A673 (cell line): ENCODE results near the gene RAB4A. TPM values are rescaled to one million over a fixed set of nuclear protein-coding genes. Genes with fewer than 3 reads are reported as not detected.

ENCODE experiments used
- BruUV-seq: library from RNA; stranded (reverse); fragments of 400-500 nt; replicated peaks from 2 replicates; lab custom pipeline; 2021; lab: Mats Ljungman, UMichigan
- CTCF ChIA-PET: fragments of 300-600 bp; sonication (Branson Sonifier 250); formaldehyde crosslinking; loops from one replicate; lab custom pipeline; 2022; ENCODE audit warnings: antibody characterized with exemption; lab: Charles Lee
- POLR2A ChIA-PET: fragments of 300-600 bp; sonication (Branson Sonifier 250); formaldehyde crosslinking; loops from one replicate; lab custom pipeline; 2022; ENCODE audit warnings: antibody characterized with exemption; ENCODE audit not compliant: low non-redundant PET; lab: Charles Lee
- DNase-seq: peaks from one replicate; pipeline ENCODE4 v3.0.0-alpha.2; 2015; ENCODE audit warnings: low spot score
- H3K27ac ChIP-seq: fragments of 200-600 bp; sonication (generic); 2 replicates; pipeline ENCODE4 v1.5.1; 2016; ENCODE audit warnings: mixed run types, low read depth, mild to moderate bottlenecking, mixed read lengths, antibody characterized with exemption, low read length; ENCODE audit not compliant: poor library complexity, severe bottlenecking
- H3K27me3 ChIP-seq: fragments of 200-600 bp; sonication (generic); replicated peaks from 2 replicates; pipeline ENCODE4 v1.6.1; 2017; ENCODE audit warnings: mixed run types, low read depth, mild to moderate bottlenecking, mixed read lengths, antibody characterized with exemption, low read length; ENCODE audit not compliant: insufficient read depth, poor library complexity
- H3K36me3 ChIP-seq: fragments of 200-600 bp; sonication (generic); 2 replicates; pipeline ENCODE4 v1.6.1; 2016; ENCODE audit warnings: mixed run types, mild to moderate bottlenecking, mixed read lengths, antibody characterized with exemption, low read length; ENCODE audit not compliant: insufficient read depth, poor library complexity, severe bottlenecking
- H3K4me1 ChIP-seq: fragments of 200-600 bp; sonication (generic); 2 replicates; pipeline ENCODE4 v1.6.1; 2017; ENCODE audit warnings: mixed run types, mild to moderate bottlenecking, mixed read lengths, antibody characterized with exemption, low read length; ENCODE audit not compliant: insufficient read depth, poor library complexity, severe bottlenecking
- H3K4me3 ChIP-seq: fragments of 200-600 bp; sonication (generic); 2 replicates; pipeline ENCODE4 v1.5.1; 2016; ENCODE audit warnings: low read depth, mixed run types, mild to moderate bottlenecking, mixed read lengths, low read length; ENCODE audit not compliant: poor library complexity, severe bottlenecking
- H3K9me3 ChIP-seq: fragments of 200-600 bp; sonication (generic); 2 replicates; pipeline ENCODE4 v1.6.1; 2016; ENCODE audit warnings: mixed run types, low read depth, mild to moderate bottlenecking, mixed read lengths, antibody characterized with exemption, low read length; ENCODE audit not compliant: poor library complexity, severe bottlenecking
- EZH2 ChIP-seq: fragments of 200-600 bp; sonication (generic); IDR thresholded peaks from 2 replicates; pipeline ENCODE4 v1.6.1; 2017; ENCODE audit warnings: borderline replicate concordance, low read depth, mild to moderate bottlenecking, mixed read lengths, antibody characterized with exemption, low read length; ENCODE audit not compliant: poor library complexity, severe bottlenecking
- intact Hi-C: fragments of 100-400 bp; cut with micrococcal nuclease; formaldehyde crosslinking; loops from one replicate; pipeline ENCODE4 v1.10.0; 2022; ENCODE audit not compliant: unreplicated experiment
- total RNA-seq: library from RNA; stranded (reverse); gene quantifications from 2 replicates; pipeline ENCODE4 v1.2.3, GENCODE V29; 2021
- TF ChIP-seq, protein P1 (sequence below): fragments of 300-800, 200-600 bp; sonication (generic); conservative IDR thresholded peaks from 2 replicates; pipeline ENCODE4 v1.5.1; 2017; ENCODE audit warnings: low read depth, mild to moderate bottlenecking, antibody characterized with exemption, low read length, moderate library complexity, mixed read lengths

RAB4A gene
- total RNA-seq, 1 experiment from 2014 or later, result 51.6 TPM

DNA sequence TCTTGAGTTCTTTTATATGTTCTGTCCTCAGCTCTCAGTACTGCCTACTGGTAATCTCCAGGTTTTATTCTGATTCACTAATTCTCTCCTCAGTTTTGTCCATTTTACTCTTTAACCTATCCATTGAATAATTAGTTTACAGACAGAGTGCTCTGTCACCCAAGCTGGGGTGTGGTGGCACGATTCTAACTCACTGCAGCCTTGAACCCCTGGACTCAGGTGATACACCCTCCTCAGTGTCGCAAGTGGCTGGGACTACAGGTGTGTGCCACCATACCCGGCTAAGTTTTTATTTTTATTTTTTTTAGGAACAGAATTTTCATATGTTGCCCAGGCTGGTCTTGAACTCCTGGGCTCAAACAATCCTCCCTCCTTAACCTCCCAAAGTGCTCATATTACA is 14.0 kb downstream of the RAB4A start:
- ChIA-PET POLR2A (no interaction called here), CTCF (no interaction called here)
- no peak for DNase-seq
- Histone ChIP-seq H3K4me1 (no peaks in the 10 kb centered on the region), H3K36me3 (no peaks in the 10 kb centered on the region), H3K27ac (no peak overlapping the region), H3K4me3 (no peak overlapping the region), H3K9me3 (peaks cover 7% of the 10 kb centered on the region), H3K27me3 (no peaks in the 10 kb centered on the region)
- no peak for TF ChIP-seq EZH2
- TF ChIP-seq, protein P1, sequence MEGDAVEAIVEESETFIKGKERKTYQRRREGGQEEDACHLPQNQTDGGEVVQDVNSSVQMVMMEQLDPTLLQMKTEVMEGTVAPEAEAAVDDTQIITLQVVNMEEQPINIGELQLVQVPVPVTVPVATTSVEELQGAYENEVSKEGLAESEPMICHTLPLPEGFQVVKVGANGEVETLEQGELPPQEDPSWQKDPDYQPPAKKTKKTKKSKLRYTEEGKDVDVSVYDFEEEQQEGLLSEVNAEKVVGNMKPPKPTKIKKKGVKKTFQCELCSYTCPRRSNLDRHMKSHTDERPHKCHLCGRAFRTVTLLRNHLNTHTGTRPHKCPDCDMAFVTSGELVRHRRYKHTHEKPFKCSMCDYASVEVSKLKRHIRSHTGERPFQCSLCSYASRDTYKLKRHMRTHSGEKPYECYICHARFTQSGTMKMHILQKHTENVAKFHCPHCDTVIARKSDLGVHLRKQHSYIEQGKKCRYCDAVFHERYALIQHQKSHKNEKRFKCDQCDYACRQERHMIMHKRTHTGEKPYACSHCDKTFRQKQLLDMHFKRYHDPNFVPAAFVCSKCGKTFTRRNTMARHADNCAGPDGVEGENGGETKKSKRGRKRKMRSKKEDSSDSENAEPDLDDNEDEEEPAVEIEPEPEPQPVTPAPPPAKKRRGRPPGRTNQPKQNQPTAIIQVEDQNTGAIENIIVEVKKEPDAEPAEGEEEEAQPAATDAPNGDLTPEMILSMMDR, result no peak
- BruUV-seq, result no TSS peak
- intact Hi-C loops, result no loop called here

DNA sequence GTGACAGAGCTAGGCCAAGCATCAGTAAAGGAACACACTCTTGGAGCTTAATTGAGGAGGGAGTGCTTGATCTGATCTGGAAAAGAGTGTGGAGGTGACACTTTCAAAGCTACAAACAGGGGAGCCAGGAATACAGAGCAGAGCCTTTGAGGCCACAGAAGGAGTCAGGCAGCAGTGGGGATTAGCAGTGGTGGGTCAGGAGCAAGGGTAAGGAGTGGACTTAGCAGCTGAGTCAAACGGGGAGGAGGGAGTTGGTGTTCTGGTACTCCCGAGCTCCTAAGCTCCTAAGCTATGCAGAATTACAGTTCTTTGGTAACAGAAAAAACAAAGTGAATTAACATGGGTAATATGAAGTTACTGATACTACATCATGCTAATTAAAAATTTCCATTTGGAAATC is 14.5 kb downstream of the RAB4A start:
- Histone ChIP-seq H3K4me1 (no peaks in the 10 kb centered on the region), H3K36me3 (no peaks in the 10 kb centered on the region), H3K27ac (no peak overlapping the region), H3K4me3 (no peak overlapping the region), H3K27me3 (no peaks in the 10 kb centered on the region), H3K9me3 (peaks cover 7% of the 10 kb centered on the region)
- DNase-seq, result no peak
- POLR2A ChIA-PET, result no interaction called here
- TF ChIP-seq EZH2, result no peak
- TF ChIP-seq, protein P1, result no peak
- intact Hi-C loops, result no loop called here
- BruUV-seq, result no TSS peak
- CTCF ChIA-PET, result no interaction called here

DNA sequence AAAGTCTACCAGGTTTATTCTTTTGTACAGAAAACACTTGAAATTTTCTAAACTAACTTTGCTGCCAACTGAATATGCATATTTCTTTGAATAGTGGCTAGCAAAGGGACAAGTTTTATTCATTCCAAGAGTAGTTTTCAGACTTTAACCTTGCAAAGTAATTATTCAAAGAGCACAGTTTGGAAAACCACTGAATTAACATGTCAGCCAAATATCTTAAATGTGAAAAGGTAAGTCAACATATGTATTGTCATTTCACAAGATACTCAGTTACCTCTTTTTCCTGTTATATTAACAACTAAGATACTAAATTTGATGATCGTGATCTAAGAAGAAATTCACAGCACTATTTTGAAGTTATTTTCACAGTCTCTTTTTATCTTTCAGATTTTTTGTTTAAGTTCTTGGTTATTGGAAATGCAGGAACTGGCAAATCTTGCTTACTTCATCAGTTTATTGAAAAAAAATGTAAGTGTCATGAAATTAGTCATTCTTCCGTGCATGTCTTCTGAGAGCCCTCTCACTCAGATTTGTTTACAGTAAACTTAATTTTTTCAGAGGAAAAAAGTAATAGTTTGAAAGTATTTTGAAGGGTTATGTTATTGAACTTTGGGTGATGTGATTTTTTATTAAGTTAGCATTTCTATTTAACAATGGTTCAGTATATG is 15.3 kb downstream of the RAB4A start:
- BruUV-seq, result no TSS peak
- no peak for DNase-seq
- Histone ChIP-seq H3K36me3 (no peaks in the 10 kb centered on the region), H3K4me3 (no peak overlapping the region), H3K9me3 (peaks cover 7% of the 10 kb centered on the region), H3K4me1 (no peaks in the 10 kb centered on the region), H3K27me3 (no peaks in the 10 kb centered on the region), H3K27ac (no peak overlapping the region)
- TF ChIP-seq, protein P1, result no peak
- TF ChIP-seq EZH2, result no peak
- intact Hi-C loops, result no loop called here
- ChIA-PET POLR2A (no interaction called here), CTCF (no interaction called here)
